ENCODE results near the gene ARHGEF26.

DNA sequence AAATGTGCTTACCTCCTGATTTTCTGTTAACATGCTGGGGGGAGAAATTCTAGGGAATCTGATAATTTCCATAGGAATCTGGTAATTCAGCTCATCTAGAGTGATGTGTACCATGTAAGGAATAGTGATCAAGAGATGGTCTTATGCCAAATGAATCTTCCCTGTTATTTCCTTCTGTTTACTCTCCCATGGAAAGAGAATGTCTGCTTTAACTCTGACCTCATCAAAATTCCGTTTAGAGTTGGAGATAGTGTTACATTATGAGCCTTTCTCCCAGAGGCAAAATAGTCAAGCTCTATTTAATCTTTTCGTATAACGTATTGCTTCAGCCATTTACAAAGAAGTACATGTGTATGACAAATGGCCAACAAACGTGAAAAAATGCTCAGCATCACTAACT, 76.6 kb downstream of the ARHGEF26 start:
- TF ChIP-seq, protein P1, sequence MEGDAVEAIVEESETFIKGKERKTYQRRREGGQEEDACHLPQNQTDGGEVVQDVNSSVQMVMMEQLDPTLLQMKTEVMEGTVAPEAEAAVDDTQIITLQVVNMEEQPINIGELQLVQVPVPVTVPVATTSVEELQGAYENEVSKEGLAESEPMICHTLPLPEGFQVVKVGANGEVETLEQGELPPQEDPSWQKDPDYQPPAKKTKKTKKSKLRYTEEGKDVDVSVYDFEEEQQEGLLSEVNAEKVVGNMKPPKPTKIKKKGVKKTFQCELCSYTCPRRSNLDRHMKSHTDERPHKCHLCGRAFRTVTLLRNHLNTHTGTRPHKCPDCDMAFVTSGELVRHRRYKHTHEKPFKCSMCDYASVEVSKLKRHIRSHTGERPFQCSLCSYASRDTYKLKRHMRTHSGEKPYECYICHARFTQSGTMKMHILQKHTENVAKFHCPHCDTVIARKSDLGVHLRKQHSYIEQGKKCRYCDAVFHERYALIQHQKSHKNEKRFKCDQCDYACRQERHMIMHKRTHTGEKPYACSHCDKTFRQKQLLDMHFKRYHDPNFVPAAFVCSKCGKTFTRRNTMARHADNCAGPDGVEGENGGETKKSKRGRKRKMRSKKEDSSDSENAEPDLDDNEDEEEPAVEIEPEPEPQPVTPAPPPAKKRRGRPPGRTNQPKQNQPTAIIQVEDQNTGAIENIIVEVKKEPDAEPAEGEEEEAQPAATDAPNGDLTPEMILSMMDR (IDR thresholded peaks at IDR 0.05; ENCODE audit: insufficient read depth, low read length), result no peak
- TF ChIP-seq POLR2AphosphoS5 (IDR thresholded peaks at IDR 0.05; ENCODE audit: low read depth), result no peak

Data from HL-60 (cell line).